PC-3 (cell line): ENCODE data around the gene ABCB8. TPM values are rescaled to one million over a fixed set of nuclear protein-coding genes. Genes with fewer than 3 reads are reported as not detected.

Experiments used
- ATAC-seq: fragments of 200-7000 bp; cut with Tn5 transposase; 2 replicates; pipeline ENCODE4 v1.9.1; 2020; ENCODE audit warnings: mild to moderate bottlenecking, moderate library complexity
- BruUV-seq: library from RNA; stranded (reverse); fragments of 400-500 nt; replicated peaks from 2 replicates; lab custom pipeline; 2021; lab: Mats Ljungman, UMichigan
- CTCF ChIA-PET: fragments of 300-600 bp; sonication (Branson Sonifier 250); formaldehyde crosslinking; loops from one replicate; lab custom pipeline; 2022; ENCODE audit warnings: antibody characterized with exemption; lab: Charles Lee
- POLR2A ChIA-PET: fragments of 300-600 bp; sonication (Branson Sonifier 250); formaldehyde crosslinking; loops from one replicate; lab custom pipeline; 2022; ENCODE audit warnings: antibody characterized with exemption; ENCODE audit not compliant: unreplicated experiment; lab: Charles Lee
- DNase-seq: peaks from one replicate; pipeline ENCODE4 v3.0.0-alpha.2; 2015
- H2AFZ ChIP-seq: fragments of 300-600 bp; sonication (generic); 2 replicates; pipeline ENCODE4 v1.6.0; 2016; ENCODE audit warnings: antibody characterized with exemption, low read length
- H3F3A ChIP-seq: fragments of 300-600 bp; sonication (generic); one replicate; pipeline ENCODE4 v1.6.0; 2017; ENCODE audit warnings: antibody characterized with exemption, low read length, control low read depth, mild to moderate bottlenecking; ENCODE audit not compliant: unreplicated experiment
- H3K27ac ChIP-seq: fragments of 300-600 bp; sonication (generic); 2 replicates; pipeline ENCODE4 v1.5.1; 2016; ENCODE audit warnings: mild to moderate bottlenecking, low read length
- H3K27me3 ChIP-seq: fragments of 300-600 bp; sonication (generic); 2 replicates; pipeline ENCODE4 v1.6.1; 2016; ENCODE audit warnings: low read length, mixed read lengths
- H3K36me3 ChIP-seq: fragments of 300-600 bp; sonication (generic); 2 replicates; pipeline ENCODE4 v1.6.1; 2016; ENCODE audit warnings: low read depth, mixed run types, low read length, mixed read lengths
- H3K4me1 ChIP-seq: fragments of 300-600 bp; sonication (generic); 2 replicates; pipeline ENCODE4 v1.5.1; 2016; ENCODE audit warnings: low read length; ENCODE audit not compliant: insufficient read depth
- H3K4me2 ChIP-seq: fragments of 300-600 bp; sonication (generic); 2 replicates; pipeline ENCODE4 v1.6.0; 2016; ENCODE audit warnings: low read length
- H3K4me3 ChIP-seq: fragments of 300-600 bp; sonication (generic); 2 replicates; pipeline ENCODE4 v1.5.1; 2016; ENCODE audit warnings: mild to moderate bottlenecking, low read length, mixed read lengths
- H3K79me2 ChIP-seq: fragments of 300-600 bp; sonication (generic); 2 replicates; pipeline ENCODE4 v1.6.1; 2017; ENCODE audit warnings: low read length, mixed read lengths
- H3K9ac ChIP-seq: fragments of 300-600 bp; sonication (generic); 2 replicates; pipeline ENCODE4 v1.6.0; 2016; ENCODE audit warnings: mild to moderate bottlenecking, low read length
- H3K9me2 ChIP-seq: fragments of 300-600 bp; sonication (generic); replicated peaks from 2 replicates; pipeline ENCODE4 v1.6.1; 2016; ENCODE audit warnings: mixed run types, low read length, mixed read lengths
- H3K9me3 ChIP-seq: fragments of 300-600 bp; sonication (generic); 2 replicates; pipeline ENCODE4 v1.6.1; 2016; ENCODE audit warnings: low read length, mixed read lengths
- H4K20me1 ChIP-seq: fragments of 300-600 bp; sonication (generic); 2 replicates; pipeline ENCODE4 v1.6.1; 2016; ENCODE audit warnings: low read length, mixed read lengths
- CTCF ChIP-seq: fragments of 300-600 bp; sonication (generic); conservative IDR thresholded peaks from 2 replicates; pipeline ENCODE4 v1.5.1; 2017; ENCODE audit warnings: antibody characterized with exemption, low read depth, mild to moderate bottlenecking, low read length
- EZH2 ChIP-seq: fragments of 300-600 bp; sonication (generic); IDR thresholded peaks from one replicate; pipeline ENCODE4 v1.6.1; 2017; ENCODE audit warnings: antibody characterized with exemption, mild to moderate bottlenecking, low read length; ENCODE audit not compliant: unreplicated experiment
- EZH2phosphoT487 ChIP-seq: fragments of 300-600 bp; sonication (generic); IDR thresholded peaks from 2 replicates; pipeline ENCODE4 v1.6.1; 2018; ENCODE audit warnings: mild to moderate bottlenecking, antibody characterized with exemption, low read length, borderline replicate concordance
- intact Hi-C: fragments of 100-400 bp; cut with micrococcal nuclease; formaldehyde crosslinking; loops from 2 replicates; pipeline ENCODE4 v1.9.0; 2023
- total RNA-seq: library from RNA; depleted of rRNA; stranded (reverse); fragments of >200 nt; gene quantifications from 2 replicates; pipeline ENCODE4 v1.2.3, GENCODE V29; 2014

ABCB8 gene
- total RNA-seq, 1 experiment from 2014 or later, result 58.4 TPM

- DNase-seq, result no peak
- Histone ChIP-seq H3K27ac (no peak overlapping the region), H3K9ac (no peak overlapping the region), H3K4me3 (no peak overlapping the region), H3K27me3 (no peaks in the 10 kb centered on the region), H3F3A (no peaks in the 10 kb centered on the region), H3K9me2 (no peaks in the 10 kb centered on the region), H3K9me3 (0 out of 2 replicates have a peak, but pooled peaks cover 3% of the 10 kb centered on the region), H3K79me2 (no peaks in the 10 kb centered on the region), H4K20me1 (no peaks in the 10 kb centered on the region), H3K36me3 (no peaks in the 10 kb centered on the region), H3K4me1 (peaks cover 6% of the 10 kb centered on the region), H3K4me2 (no peak overlapping the region), H2AFZ (no peak overlapping the region)
- POLR2A ChIA-PET, result no interaction called here
- ATAC-seq, result no peak
- intact Hi-C loops, result no loop called here
- TF ChIP-seq EZH2 (no peak), EZH2phosphoT487 (no peak), CTCF (no peak)
- CTCF ChIA-PET, result no interaction called here
- BruUV-seq, result no TSS peak
Measured at GRCh38 chr7:150994838-150995510, 33.3 kb upstream of the ABCB8 start.

GRCh38 chr7:150996376-150997074 lies 31.7 kb upstream of the ABCB8 start:
- Histone ChIP-seq H4K20me1 (no peaks in the 10 kb centered on the region), H3K36me3 (no peaks in the 10 kb centered on the region), H2AFZ (no peak overlapping the region), H3K9me2 (no peaks in the 10 kb centered on the region), H3K79me2 (no peaks in the 10 kb centered on the region), H3K9me3 (no peaks in the 10 kb centered on the region), H3K27ac (no peak overlapping the region), H3K4me1 (no peaks in the 10 kb centered on the region; the same call in 1 of the 2 replicates), H3K9ac (no peak overlapping the region), H3K4me3 (no peak overlapping the region), H3K4me2 (no peak overlapping the region), H3F3A (no peaks in the 10 kb centered on the region), H3K27me3 (no peaks in the 10 kb centered on the region)
- no TSS peak for BruUV-seq
- ATAC-seq (no peak), DNase-seq (no peak)
- intact Hi-C loops, result no loop called here
- ChIA-PET POLR2A (no interaction called here), CTCF (no interaction called here)
- TF ChIP-seq EZH2phosphoT487 (no peak), EZH2 (no peak), CTCF (no peak)

GRCh38 chr7:150997075-150997511 lies 31.2 kb upstream of the ABCB8 start:
- BruUV-seq, result no TSS peak
- CTCF ChIA-PET, result no interaction called here
- POLR2A ChIA-PET, result no interaction called here

More at GRCh38 chr7:150997075-150997511, 31.2 kb upstream of the ABCB8 start:
- no peak overlapping the region for H3K27ac ChIP-seq
- no peaks in the 10 kb centered on the region for H3K9me2 ChIP-seq
- no peak for DNase-seq
- no peaks in the 10 kb centered on the region for H3K36me3 ChIP-seq
- H3K4me3 ChIP-seq, result no peak overlapping the region
- no peaks in the 10 kb centered on the region for H3F3A ChIP-seq
- H3K9ac ChIP-seq, result no peak overlapping the region
- no peaks in the 10 kb centered on the region for H4K20me1 ChIP-seq
- intact Hi-C loops, result no loop called here
- H3K27me3 ChIP-seq, result no peaks in the 10 kb centered on the region
- no peak for TF ChIP-seq CTCF
- TF ChIP-seq EZH2, result no peak
- no peak for TF ChIP-seq EZH2phosphoT487
- H3K4me1 ChIP-seq, result no peaks in the 10 kb centered on the region
- no peaks in the 10 kb centered on the region for H3K79me2 ChIP-seq
- no peaks in the 10 kb centered on the region for H3K9me3 ChIP-seq
- ATAC-seq, result no peak
- no peak overlapping the region for H2AFZ ChIP-seq
- no peak overlapping the region for H3K4me2 ChIP-seq
